Prostate gland (tissue), 2 donors: ENCODE data around the gene NR6A1. TPM values are rescaled to one million over a fixed set of nuclear protein-coding genes. Genes with fewer than 3 reads are reported as not detected.

Experiments
- DNase-seq: peaks from one replicate; pipeline ENCODE4 v3.0.0-alpha.2; 2019; ENCODE audit warnings: low spot score
- H3K27ac ChIP-seq, 2 donors: fragments of 200-600 bp; sonication (generic); 2 replicates each; pipeline ENCODE4 v1.5.1; 2017 to 2019
- H3K27me3 ChIP-seq: fragments of 200-600 bp; sonication (generic); replicated peaks from 2 replicates; pipeline ENCODE4 v1.5.1; 2019; ENCODE audit not compliant: insufficient read depth
- H3K36me3 ChIP-seq, 2 donors: fragments of 200-600 bp; sonication (generic); 1 replicate in 1 of 2; 2 replicates in 1 of 2; pipeline versions ENCODE4 v1.5.1 to v1.8.1; 2017 to 2019
- H3K4me1 ChIP-seq: fragments of 200-600 bp; sonication (generic); replicated peaks from 2 replicates; pipeline ENCODE4 v1.5.1; 2019
- H3K4me3 ChIP-seq, 2 donors: fragments of 200-600 bp; sonication (generic); 2 replicates each; pipeline ENCODE4 v1.5.1; 2017 to 2019
- H3K9me3 ChIP-seq: fragments of 200-600 bp; sonication (generic); 2 replicates; pipeline ENCODE4 v1.5.1; 2017
- POLR2A ChIP-seq: fragments of 450-650 bp; IDR thresholded peaks from one replicate; pipeline ENCODE4 v1.6.1; 2016; ENCODE audit warnings: antibody characterized with exemption, mild to moderate bottlenecking
- POLR2AphosphoS5 ChIP-seq: sonication (generic); formaldehyde crosslinking; IDR thresholded peaks from one replicate; pipeline ENCODE4 v1.6.1; 2017; ENCODE audit warnings: antibody characterized with exemption
- WGBS: methylation state at CpG from one replicate; pipeline ENCODE4 v1.1.5; 2018; 5-methylcytosine and 5-hydroxymethylcytosine counted together
- intact Hi-C: fragments of 100-400 bp; cut with DNase I; formaldehyde crosslinking; loops from one replicate; pipeline ENCODE4 v1.14.2; 2022
- total RNA-seq, 2 donors: library from RNA; depleted of rRNA; stranded (reverse); fragments of >200 nt; gene quantifications; one replicate each; pipeline ENCODE4 v1.1.0, GENCODE V29; 2016
- TF ChIP-seq, protein P1 (sequence below), 4 experiments: fragments of 200-600 bp in 2 of 4; fragments of 450-650 bp in 2 of 4; sonication (generic) in 2 of 4; IDR thresholded peaks; 1 replicate in 3 of 4; 2 replicates in 1 of 4; pipeline ENCODE4 v1.5.1; 2016 to 2019; ENCODE audit warnings: antibody characterized with exemption in 4 of 4, mild to moderate bottlenecking in 2 of 4, moderate library complexity in 2 of 4

NR6A1 gene
- total RNA-seq, 2 donors from 2014 or later = 1.3 to 53.7 TPM

DNA sequence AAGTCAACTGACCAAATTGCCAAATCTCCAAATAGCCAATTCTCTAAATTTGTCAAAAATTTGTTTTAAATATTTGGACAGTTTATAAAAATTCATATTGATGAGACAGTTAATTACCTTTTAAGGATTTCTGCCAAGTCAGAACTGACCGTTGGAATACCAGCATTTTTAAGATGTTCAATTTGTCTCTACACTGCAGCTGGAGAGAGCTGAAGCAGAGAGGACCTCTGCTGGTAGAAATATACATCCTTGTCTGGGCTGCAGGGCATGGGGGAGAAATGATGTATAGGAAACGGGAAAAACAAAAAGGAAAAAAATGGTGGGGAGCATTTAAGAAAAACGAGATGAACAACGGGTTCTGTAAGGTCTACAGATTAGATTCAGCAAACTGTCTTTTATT is 16.8 kb downstream of the NR6A1 start:
- DNase-seq = no peak
- intact Hi-C loops = no loop called here
- Histone ChIP-seq H3K9me3 (no peaks in the 10 kb centered on the region), H3K36me3 (no peaks in the 10 kb centered on the region), H3K27me3 (no peaks in the 10 kb centered on the region), H3K4me1 (no peaks in the 10 kb centered on the region), H3K27ac (no peak overlapping the region), H3K4me3 (no peak overlapping the region)
- 51% methylated on average over 4 of the region's 4 CpGs for WGBS
- TF ChIP-seq POLR2A = no peak
- no peak for TF ChIP-seq POLR2AphosphoS5
- TF ChIP-seq, protein P1, sequence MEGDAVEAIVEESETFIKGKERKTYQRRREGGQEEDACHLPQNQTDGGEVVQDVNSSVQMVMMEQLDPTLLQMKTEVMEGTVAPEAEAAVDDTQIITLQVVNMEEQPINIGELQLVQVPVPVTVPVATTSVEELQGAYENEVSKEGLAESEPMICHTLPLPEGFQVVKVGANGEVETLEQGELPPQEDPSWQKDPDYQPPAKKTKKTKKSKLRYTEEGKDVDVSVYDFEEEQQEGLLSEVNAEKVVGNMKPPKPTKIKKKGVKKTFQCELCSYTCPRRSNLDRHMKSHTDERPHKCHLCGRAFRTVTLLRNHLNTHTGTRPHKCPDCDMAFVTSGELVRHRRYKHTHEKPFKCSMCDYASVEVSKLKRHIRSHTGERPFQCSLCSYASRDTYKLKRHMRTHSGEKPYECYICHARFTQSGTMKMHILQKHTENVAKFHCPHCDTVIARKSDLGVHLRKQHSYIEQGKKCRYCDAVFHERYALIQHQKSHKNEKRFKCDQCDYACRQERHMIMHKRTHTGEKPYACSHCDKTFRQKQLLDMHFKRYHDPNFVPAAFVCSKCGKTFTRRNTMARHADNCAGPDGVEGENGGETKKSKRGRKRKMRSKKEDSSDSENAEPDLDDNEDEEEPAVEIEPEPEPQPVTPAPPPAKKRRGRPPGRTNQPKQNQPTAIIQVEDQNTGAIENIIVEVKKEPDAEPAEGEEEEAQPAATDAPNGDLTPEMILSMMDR (IDR thresholded peaks at IDR 0.05) = no peak

DNA sequence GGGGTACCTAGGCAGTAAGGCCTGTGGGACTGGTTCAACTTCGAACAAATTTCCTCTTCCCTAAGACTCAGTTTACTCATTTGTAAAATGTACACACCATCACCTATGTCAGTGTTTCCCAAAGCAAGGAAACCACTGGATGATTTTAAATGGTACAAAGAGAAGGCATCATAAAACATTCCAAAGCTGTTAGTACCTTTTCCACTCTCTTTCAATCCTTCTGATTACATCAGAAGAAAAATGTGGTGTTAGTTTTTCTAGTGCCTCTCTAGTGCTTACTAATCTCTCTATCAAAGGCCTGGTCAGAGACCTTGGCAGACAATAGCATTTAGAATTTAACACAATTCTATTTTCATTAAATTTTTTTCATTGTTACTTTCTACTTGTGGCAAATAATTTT is 18.1 kb downstream of the NR6A1 start:
- TF ChIP-seq POLR2AphosphoS5 = no peak

DNA sequence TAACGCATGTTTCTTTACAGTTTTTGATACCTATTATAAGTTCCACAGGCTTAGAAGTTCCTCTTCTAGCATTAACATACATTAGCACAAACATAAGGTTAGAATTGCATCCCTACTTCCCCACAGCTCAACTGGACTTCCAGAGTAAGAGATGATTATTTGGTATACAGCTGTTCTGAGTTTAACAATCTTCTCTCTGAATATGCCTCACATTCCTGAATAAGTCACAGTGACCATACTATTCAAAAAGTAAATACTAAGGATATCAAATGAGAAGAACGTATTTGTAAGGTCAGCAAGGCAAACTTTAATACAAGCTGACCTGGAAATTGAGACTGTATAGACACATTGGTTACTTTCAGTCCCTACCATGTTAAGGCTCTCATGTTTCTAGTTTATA is 21.3 kb downstream of the NR6A1 start:
- Histone ChIP-seq H3K27me3 (no peaks in the 10 kb centered on the region), H3K9me3 (no peaks in the 10 kb centered on the region), H3K27ac (no peak overlapping the region), H3K36me3 (no peaks in the 10 kb centered on the region), H3K4me1 (no peaks in the 10 kb centered on the region), H3K4me3 (no peak overlapping the region)
- TF ChIP-seq, protein P1 (IDR thresholded peaks at IDR 0.05) = no peak
- TF ChIP-seq POLR2A = no peak
- TF ChIP-seq POLR2AphosphoS5 = no peak
- no peak for DNase-seq
- 71% methylated on average over 2 of the region's 2 CpGs for WGBS
- intact Hi-C loops = no loop called here

More for the DNA sequence above, 18.1 kb downstream of the NR6A1 start:
- WGBS = 67% methylated on average over 1 of the region's 1 CpG
- no peak overlapping the region for H3K27ac ChIP-seq
- no peaks in the 10 kb centered on the region for H3K36me3 ChIP-seq
- H3K27me3 ChIP-seq = no peaks in the 10 kb centered on the region
- no peak for DNase-seq
- intact Hi-C loops = no loop called here
- no peaks in the 10 kb centered on the region for H3K4me1 ChIP-seq
- no peak overlapping the region for H3K4me3 ChIP-seq
- H3K9me3 ChIP-seq = no peaks in the 10 kb centered on the region

DNA sequence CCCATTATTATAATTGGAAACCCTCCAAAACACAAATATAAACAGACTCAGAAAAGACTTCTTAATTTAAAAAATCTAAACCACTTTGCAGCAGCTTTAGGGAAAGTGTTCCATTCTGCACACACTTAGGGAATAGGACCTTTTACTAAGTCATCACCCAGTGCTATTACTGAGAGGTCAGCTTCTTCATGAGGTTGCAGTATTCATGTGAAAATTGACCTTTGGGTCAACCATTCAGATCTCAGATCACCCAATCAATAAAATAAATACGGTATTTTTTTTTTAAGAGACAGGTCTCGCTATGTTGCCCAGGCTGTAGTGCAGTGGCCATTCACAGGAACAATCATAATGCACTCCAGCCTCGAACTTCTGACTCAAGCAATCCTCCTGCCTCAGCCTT is 21.8 kb downstream of the NR6A1 start:
- no peak for TF ChIP-seq POLR2AphosphoS5
- TF ChIP-seq POLR2A = no peak
- TF ChIP-seq, protein P1 (IDR thresholded peaks at IDR 0.05) = no peak
- WGBS = 94% methylated on average over 3 of the region's 3 CpGs

DNA sequence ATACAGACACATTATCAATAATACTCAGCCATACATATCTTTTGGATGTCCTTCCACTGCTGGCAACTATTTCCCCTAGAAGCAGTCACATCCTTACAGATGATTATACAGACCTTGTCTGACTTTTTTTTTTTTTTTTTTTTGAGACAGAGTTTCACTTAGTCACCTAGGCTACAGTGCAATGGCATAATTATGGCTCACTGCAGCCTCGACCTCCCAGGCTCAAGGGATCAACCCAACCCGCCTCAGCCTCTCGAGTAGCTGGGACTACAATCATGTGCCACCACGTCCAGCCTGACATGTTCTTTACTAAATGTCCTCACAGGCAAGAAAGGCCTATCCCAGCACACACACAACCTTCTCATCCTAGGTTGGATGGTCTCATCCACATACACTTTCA is 24.0 kb downstream of the NR6A1 start:
- Histone ChIP-seq H3K27me3 (no peaks in the 10 kb centered on the region), H3K4me1 (no peaks in the 10 kb centered on the region), H3K27ac (no peak overlapping the region), H3K36me3 (no peaks in the 10 kb centered on the region), H3K9me3 (no peaks in the 10 kb centered on the region), H3K4me3 (no peak overlapping the region)
- intact Hi-C loops = no loop called here
- TF ChIP-seq, protein P1 (IDR thresholded peaks at IDR 0.05) = no peak
- TF ChIP-seq POLR2A (no peak), POLR2AphosphoS5 (no peak)
- WGBS = 94% methylated on average over 4 of the region's 4 CpGs
- no peak for DNase-seq

More for the DNA sequence above, 21.8 kb downstream of the NR6A1 start:
- DNase-seq = no peak
- H3K27ac ChIP-seq = no peak overlapping the region
- intact Hi-C loops = no loop called here
- no peaks in the 10 kb centered on the region for H3K9me3 ChIP-seq
- H3K27me3 ChIP-seq = no peaks in the 10 kb centered on the region
- H3K4me3 ChIP-seq = no peak overlapping the region
- H3K36me3 ChIP-seq = no peaks in the 10 kb centered on the region
- H3K4me1 ChIP-seq = no peaks in the 10 kb centered on the region
